Peyer's patch (tissue), 4 donors: ENCODE results near the gene HPSE2.

ENCODE experiments used
- CTCF ChIP-seq, 6 experiments: fragments of 450-650 bp in 4 of 6; fragments of 200-600 bp in 2 of 6; sonication (generic) in 1 of 6; IDR thresholded peaks; one replicate each; pipeline ENCODE4 v1.5.1; 2017 to 2019; ENCODE audit warnings: antibody characterized with exemption in 6 of 6, mild to moderate bottlenecking in 3 of 6, moderate library complexity in 1 of 6
- POLR2A ChIP-seq, 2 donors: fragments of 450-650 bp; IDR thresholded peaks; one replicate each; pipeline ENCODE4 v1.5.1; 2017; ENCODE audit warnings: antibody characterized with exemption in 2 of 2, mild to moderate bottlenecking in 2 of 2, moderate library complexity in 2 of 2

DNA sequence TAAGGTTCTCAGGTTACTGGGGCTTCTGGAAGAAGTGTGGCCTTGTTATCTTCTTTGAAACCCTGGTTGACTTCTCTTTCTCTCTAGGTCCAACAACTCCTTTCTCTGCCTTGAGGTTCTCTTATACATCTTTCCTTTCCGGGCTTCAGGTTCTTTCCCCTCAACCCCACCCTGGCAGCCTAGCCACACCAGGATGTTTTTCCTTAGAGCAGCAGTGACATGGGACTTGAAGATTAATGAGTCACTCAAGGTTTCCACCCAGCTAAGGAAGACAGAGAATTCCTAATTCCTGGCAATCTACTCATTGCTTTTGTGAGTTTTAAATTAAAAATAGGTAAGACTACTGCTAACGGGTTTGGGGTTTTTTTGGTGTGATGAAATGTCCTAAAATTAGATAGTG, 667.1 kb downstream of the HPSE2 start:
- TF ChIP-seq POLR2A (IDR thresholded peaks at IDR 0.05) (no peak), CTCF (IDR thresholded peaks at IDR 0.05) (no peak)
